Measurements from ENCODE around the gene ANXA7.
"Not testable (repeated sequence)": the region's sequence is repeated elsewhere in the genome, so short reads cannot be mapped to it uniquely, and the experiment has no call there.

ANXA7 gene

DNA sequence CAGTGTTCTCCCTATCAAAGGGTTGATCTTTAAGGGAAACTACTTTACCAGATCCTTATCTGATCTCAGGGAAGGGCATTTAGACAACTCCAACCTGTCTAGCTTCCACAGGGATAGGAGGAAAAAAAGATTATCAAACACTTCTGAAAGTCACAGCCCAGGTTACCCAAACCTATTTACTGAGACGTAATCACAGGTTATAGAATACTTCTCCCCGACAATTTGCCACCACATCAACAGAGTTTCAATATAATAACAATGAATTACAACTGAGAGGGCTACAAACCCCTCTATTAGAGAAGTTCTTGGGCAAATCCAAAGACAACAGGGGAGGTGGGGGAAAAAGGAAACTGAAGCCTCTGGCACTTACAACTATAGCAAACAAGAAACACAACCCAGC is 81.5 kb downstream of the ANXA7 start:
- no peak for DNase-seq

DNA sequence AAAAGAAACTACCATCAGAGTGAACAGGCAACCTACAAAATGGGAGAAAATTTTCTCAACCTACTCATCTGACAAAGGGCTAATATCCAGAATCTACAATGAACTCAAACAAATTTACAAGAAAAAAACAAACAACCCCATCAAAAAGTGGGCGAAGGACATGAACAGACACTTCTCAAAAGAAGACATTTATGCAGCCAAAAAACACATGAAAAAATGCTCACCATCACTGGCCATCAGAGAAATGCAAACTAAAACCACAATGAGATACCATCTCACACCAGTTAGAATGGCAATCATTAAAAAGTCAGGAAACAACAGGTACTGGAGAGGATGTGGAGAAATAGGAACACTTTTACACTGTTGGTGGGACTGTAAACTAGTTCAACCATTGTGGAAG is 85.3 kb downstream of the ANXA7 start:
- DNase-seq, result not testable (repeated sequence)

DNA sequence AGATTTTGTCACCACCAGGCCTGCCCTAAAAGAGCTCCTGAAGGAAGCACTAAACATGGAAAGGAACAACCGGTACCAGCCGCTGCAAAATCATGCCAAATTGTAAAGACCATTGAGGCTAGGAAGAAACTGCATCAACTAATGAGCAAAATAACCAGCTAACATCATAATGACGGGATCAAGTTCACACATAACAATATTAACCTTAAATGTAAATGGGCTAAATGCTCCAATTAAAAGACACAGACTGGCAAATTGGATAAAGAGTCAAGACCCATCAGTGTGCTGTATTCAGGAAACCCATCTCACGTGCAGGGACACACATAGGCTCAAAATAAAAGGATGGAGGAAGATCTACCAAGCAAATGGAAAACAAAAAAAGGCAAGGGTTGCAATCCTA is 88.6 kb downstream of the ANXA7 start:
- DNase-seq, result not testable (repeated sequence)

Measured in kidney glomerular epithelial cell (primary cell).